K562 (cell line): Measurements from ENCODE around the gene ROBO1. TPM values are rescaled to one million over a fixed set of nuclear protein-coding genes. Genes with fewer than 3 reads are reported as not detected.

Source experiments
- ATAC-seq: fragments of 200-7000 bp; cut with Tn5 transposase; 3 replicates; pipeline ENCODE4 v1.9.1; 2020; ENCODE audit warnings: moderate library complexity
- BruUV-seq: library from RNA; stranded (reverse); fragments of 400-500 nt; replicated peaks from 2 replicates; lab custom pipeline; 2021; lab: Mats Ljungman, UMichigan
- CTCF ChIA-PET: fragments of 300-600 bp; formaldehyde crosslinking; extraction: SDS; loops from one replicate; lab custom pipeline; 2021; ENCODE audit warnings: low intra/inter-chr PET ratio; lab: Yijun Ruan, JAX
- POLR2A ChIA-PET: fragments of 300-600, 350-650 bp; sonication (Branson Sonifier 250); formaldehyde crosslinking; extraction: SDS; loops from one replicate; lab custom pipeline; 2021; ENCODE audit warnings: antibody characterized with exemption, inconsistent platforms; lab: Yijun Ruan, JAX
- DNase-seq, 4 experiments: peaks; one replicate each; pipeline versions ENCODE4 v3.0.0 to v3.0.0-alpha.2; 2011 to 2018; ENCODE audit warnings: low spot score in 3 of 4, mixed read lengths in 3 of 4; ENCODE audit errors: extremely low read depth in 1 of 4
- FAIRE-seq: peaks from 2 replicates; lab custom pipeline; 2011; peaks lifted over from hg19 to GRCh38; lab: Jason Lieb, UNC
- H2AFZ ChIP-seq: 2 replicates; pipeline ENCODE4 v1.6.0; 2011; ENCODE audit warnings: low read depth, low read length, control low read depth, inconsistent platforms
- H3K27ac ChIP-seq: fragments of 200-600 bp; 3 replicates; pipeline ENCODE4 v1.8.0; 2011; ENCODE audit warnings: low read depth, mild to moderate bottlenecking, control low read depth, inconsistent platforms, low read length, moderate library complexity, mixed read lengths; ENCODE audit errors: extremely low read depth
- H3K27me3 ChIP-seq, 2 experiments: fragments of 300-600 bp in 1 of 2; 2 replicates in 1 of 2; 3 replicates in 1 of 2; pipeline versions ENCODE4 v1.6.0 to v1.8.0; 2011; ENCODE audit warnings: inconsistent platforms in 2 of 2, low read length in 2 of 2, mild to moderate bottlenecking in 1 of 2, mixed read lengths in 1 of 2, moderate library complexity in 1 of 2; ENCODE audit not compliant: control insufficient read depth in 2 of 2, insufficient read depth in 2 of 2
- H3K36me3 ChIP-seq: fragments of 300-600 bp; 3 replicates; pipeline ENCODE4 v1.8.0; 2011; ENCODE audit warnings: mild to moderate bottlenecking, low read length, inconsistent platforms; ENCODE audit not compliant: control insufficient read depth, insufficient read depth
- H3K4me1 ChIP-seq, 2 experiments: fragments of 200-600 bp in 1 of 2; replicated peaks in 1 of 2; 2 replicates in 1 of 2; 3 replicates in 1 of 2; pipeline versions ENCODE4 v1.5.1 to v1.8.0; 2011; ENCODE audit warnings: inconsistent platforms in 2 of 2, low read length in 2 of 2, mild to moderate bottlenecking in 1 of 2, mixed read lengths in 1 of 2, moderate library complexity in 1 of 2; ENCODE audit not compliant: control insufficient read depth in 2 of 2, insufficient read depth in 2 of 2
- H3K4me2 ChIP-seq: 2 replicates; pipeline ENCODE4 v1.6.1; 2011; ENCODE audit warnings: low read length, control low read depth, inconsistent platforms, mixed read lengths; ENCODE audit not compliant: insufficient read depth
- H3K4me3 ChIP-seq: fragments of 200-600 bp; sonication (generic), shearing (Covaris generic); 2 replicates; pipeline ENCODE4 v1.5.1; 2016; ENCODE audit warnings: control low read depth, inconsistent platforms
- H3K79me2 ChIP-seq: fragments of 200-600 bp; 3 replicates; pipeline ENCODE4 v1.8.0; 2011; ENCODE audit warnings: low read length, inconsistent platforms; ENCODE audit not compliant: control insufficient read depth, insufficient read depth
- H3K9ac ChIP-seq, 2 experiments: 2 replicates each; pipeline versions ENCODE4 v1.6.0 to v1.6.1; 2011; ENCODE audit warnings: low read depth in 2 of 2, low read length in 2 of 2, control low read depth in 1 of 2, inconsistent platforms in 1 of 2, mild to moderate bottlenecking in 1 of 2, mixed read lengths in 1 of 2; ENCODE audit not compliant: insufficient read depth in 1 of 2
- H3K9me1 ChIP-seq: one replicate; pipeline ENCODE4 v1.6.0; 2011; ENCODE audit warnings: inconsistent platforms, mild to moderate bottlenecking, low read length, moderate library complexity; ENCODE audit not compliant: control insufficient read depth, insufficient read depth
- H3K9me3 ChIP-seq: replicated peaks from 2 replicates; pipeline ENCODE4 v1.5.1; 2011; ENCODE audit warnings: low read depth, low read length, inconsistent platforms; ENCODE audit not compliant: control insufficient read depth, insufficient read depth
- H4K20me1 ChIP-seq: replicated peaks from 2 replicates; pipeline ENCODE4 v1.6.1; 2011; ENCODE audit warnings: low read length, inconsistent platforms, mixed read lengths; ENCODE audit not compliant: control insufficient read depth, insufficient read depth
- CC2D1A ChIP-seq: fragments of 450-650 bp; IDR thresholded peaks from 2 replicates; pipeline ENCODE4 v1.6.1; 2017; ENCODE audit warnings: mild to moderate bottlenecking
- CREBBP ChIP-seq: IDR thresholded peaks from one replicate; pipeline ENCODE4 v1.6.1; 2012; ENCODE audit warnings: low read depth, mild to moderate bottlenecking, control low read depth, inconsistent platforms, low read length
- DIDO1 ChIP-seq: fragments of 450-650 bp; IDR thresholded peaks from 2 replicates; pipeline ENCODE4 v1.6.1; 2016; ENCODE audit warnings: low read depth, missing biosample characterization, missing genetic modification characterization
- DPF2 ChIP-seq: fragments of 450-650 bp; IDR thresholded peaks from 2 replicates; pipeline ENCODE4 v1.6.1; 2016
- ELF1 ChIP-seq: fragments of 200-800 bp; sonication (Bioruptor generic); IDR thresholded peaks from 2 replicates; pipeline ENCODE4 v1.6.1; 2016; ENCODE audit warnings: missing genetic modification characterization, missing compliant biosample characterization
- NR2F6 ChIP-seq: fragments of 450-650 bp; formaldehyde crosslinking; IDR thresholded peaks from 2 replicates; pipeline ENCODE4 v1.4.0; 2020; ENCODE audit warnings: mild to moderate bottlenecking
- NR3C1 ChIP-seq: sonication (generic); formaldehyde crosslinking; IDR thresholded peaks from 2 replicates; pipeline ENCODE4 v1.8.1; 2022; ENCODE audit warnings: missing genetic modification reagents
- RBM15 ChIP-seq: fragments of 200-400 bp; formaldehyde crosslinking; IDR thresholded peaks from 2 replicates; pipeline ENCODE4 v1.6.1; 2018; ENCODE audit warnings: mild to moderate bottlenecking, low read length, moderate library complexity; ENCODE audit not compliant: insufficient read depth
- RFX5 ChIP-seq: IDR thresholded peaks from 2 replicates; pipeline ENCODE4 v1.6.1; 2011; ENCODE audit warnings: low read depth, mild to moderate bottlenecking, improper control_type of control experiment, low read length
- ZNF134 ChIP-seq: fragments of 250-450 bp; sonication (Bioruptor Pico); conservative IDR thresholded peaks from 2 replicates; pipeline ENCODE4 v1.4.0; 2020
- ZNF75A ChIP-seq: fragments of 450-650 bp; formaldehyde crosslinking; IDR thresholded peaks from 2 replicates; pipeline ENCODE4 v1.4.0; 2020; ENCODE audit warnings: mild to moderate bottlenecking
- WGBS: fragments of 100-300 bp; shearing (Covaris generic); methylation state at CpG from one replicate; pipeline ENCODE4 v1.1.6; 2016; ENCODE audit warnings: low coverage, mixed read lengths; ENCODE audit not compliant: insufficient coverage; ENCODE audit errors: missing lambda C conversion rate; 5-methylcytosine and 5-hydroxymethylcytosine counted together
- in situ Hi-C: fragments of 300-500 bp; cut with MboI; formaldehyde crosslinking; loops from 4 replicates; pipeline ENCODE4 v1.15.0; 2018; ENCODE audit warnings: inconsistent platforms, mixed read lengths
- intact Hi-C: fragments of 100-400 bp; cut with micrococcal nuclease; formaldehyde crosslinking; loops from 2 replicates; pipeline ENCODE4 v1.14.2; 2022
- polyA plus RNA-seq, 8 experiments: library from polyadenylated mRNA; depleted of rRNA in 4 of 8; stranded (reverse) in 5 of 8; unstranded in 3 of 8; fragments of >200 nt; fragmentation: Nextera tagmentation in 2 of 8; fragmentation: Illumina TruSeq in 1 of 8; extraction: Ambion mirVana in 2 of 8; extraction: Trizol in 1 of 8; gene quantifications; 2 replicates each; pipeline versions ENCODE4 v1.2.1 to v1.2.3, GENCODE V29; 2011 to 2014; ENCODE audit warnings: inconsistent platforms in 1 of 8, missing spikeins in 1 of 8
- total RNA-seq, 7 experiments: library from RNA; depleted of rRNA in 6 of 7; stranded (reverse); fragments of >200 nt in 6 of 7; fragmentation: Illumina TruSeq in 2 of 7; extraction: Trizol in 2 of 7; gene quantifications; 2 replicates each; pipeline versions ENCODE4 v1.2.1 to v1.2.3, GENCODE V29; 2011 to 2021; ENCODE audit warnings: low replicate concordance in 1 of 7
- TF ChIP-seq, protein P1 (sequence below): fragments of 250-450 bp; sonication (Bioruptor Pico); IDR thresholded peaks from 2 replicates; pipeline ENCODE4 v1.5.0; 2020; ENCODE audit warnings: mild to moderate bottlenecking
- TF ChIP-seq, protein P2 (sequence below), 2 experiments: IDR thresholded peaks in 1 of 2; conservative IDR thresholded peaks in 1 of 2; 2 replicates each; pipeline ENCODE4 v1.6.1; 2016; ENCODE audit warnings: low read depth in 2 of 2, mild to moderate bottlenecking in 1 of 2, missing compliant biosample characterization in 1 of 2, missing genetic modification characterization in 1 of 2, moderate library complexity in 1 of 2
- TF ChIP-seq, protein P3 (sequence below): fragments of 250-450 bp; sonication (Bioruptor Pico); IDR thresholded peaks from 2 replicates; pipeline ENCODE4 v1.8.0; 2022; ENCODE audit warnings: moderate library complexity, mild to moderate bottlenecking, inconsistent platforms

ROBO1 gene
- total and polyA plus RNA-seq, 9 of the 15 experiments (the other 6 are each of a cell fraction or from before 2014, with no cell fraction given) = 0.01 to 0.53 (median 0.17) TPM; not detected in 5

DNA sequence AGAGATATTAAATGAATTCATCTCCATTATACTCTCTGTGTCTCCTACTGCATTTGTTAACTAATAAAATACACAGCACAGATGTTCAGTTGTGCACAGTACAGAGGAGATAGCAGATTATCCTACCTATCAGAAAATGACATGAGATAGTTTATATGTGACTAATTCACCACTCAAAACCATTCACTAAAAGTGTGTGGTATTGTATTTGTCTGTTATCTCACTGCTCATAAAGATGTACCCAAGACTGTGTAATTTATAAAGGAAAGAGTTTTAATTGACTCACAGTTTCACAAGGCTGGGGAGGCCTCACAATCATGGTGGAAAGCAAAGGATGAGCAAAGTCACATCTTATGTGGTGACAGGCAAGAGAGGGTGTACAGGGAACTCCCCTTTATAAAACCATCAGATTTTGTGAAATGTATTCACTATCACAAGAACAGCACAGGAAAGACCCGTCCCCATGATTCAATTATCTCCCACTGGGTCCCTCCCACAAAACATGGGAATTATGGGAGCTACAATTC, 936.3 kb downstream of the ROBO1 start:
- BruUV-seq = no TSS peak
- in situ Hi-C loops = no loop called here
- Histone ChIP-seq H3K9ac (no peak overlapping the region), H3K9me1 (no peaks in the 10 kb centered on the region), H4K20me1 (no peaks in the 10 kb centered on the region), H3K4me1 (no peaks in the 10 kb centered on the region), H3K36me3 (no peaks in the 10 kb centered on the region), H3K9me3 (no peaks in the 10 kb centered on the region), H3K79me2 (no peaks in the 10 kb centered on the region), H3K27me3 (no peaks in the 10 kb centered on the region), H3K27ac (no peak overlapping the region), H3K4me2 (no peak overlapping the region), H2AFZ (no peak overlapping the region), H3K4me3 (no peak overlapping the region)
- POLR2A ChIA-PET = no interaction called here
- 0% methylated on average over 1 of the region's 1 CpG for WGBS
- intact Hi-C loops = no loop called here
- DNase-seq = no peak
- FAIRE-seq = no peak
- TF ChIP-seq, protein P1, sequence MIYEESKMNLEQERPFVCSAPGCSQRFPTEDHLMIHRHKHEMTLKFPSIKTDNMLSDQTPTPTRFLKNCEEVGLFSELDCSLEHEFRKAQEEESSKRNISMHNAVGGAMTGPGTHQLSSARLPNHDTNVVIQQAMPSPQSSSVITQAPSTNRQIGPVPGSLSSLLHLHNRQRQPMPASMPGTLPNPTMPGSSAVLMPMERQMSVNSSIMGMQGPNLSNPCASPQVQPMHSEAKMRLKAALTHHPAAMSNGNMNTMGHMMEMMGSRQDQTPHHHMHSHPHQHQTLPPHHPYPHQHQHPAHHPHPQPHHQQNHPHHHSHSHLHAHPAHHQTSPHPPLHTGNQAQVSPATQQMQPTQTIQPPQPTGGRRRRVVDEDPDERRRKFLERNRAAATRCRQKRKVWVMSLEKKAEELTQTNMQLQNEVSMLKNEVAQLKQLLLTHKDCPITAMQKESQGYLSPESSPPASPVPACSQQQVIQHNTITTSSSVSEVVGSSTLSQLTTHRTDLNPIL = no peak
- TF ChIP-seq ZNF134 (CRISPR knock-in tag) (no peak), RFX5 (no peak), ZNF75A (CRISPR knock-in tag) (no peak), DPF2 (no peak), CREBBP (no peak), NR2F6 (CRISPR knock-in tag) (no peak), CC2D1A (no peak), DIDO1 (tag) (no peak), ELF1 (tag) (no peak), NR3C1 (CRISPR knock-in tag) (no peak), RBM15 (no peak)
- TF ChIP-seq, protein P2, sequence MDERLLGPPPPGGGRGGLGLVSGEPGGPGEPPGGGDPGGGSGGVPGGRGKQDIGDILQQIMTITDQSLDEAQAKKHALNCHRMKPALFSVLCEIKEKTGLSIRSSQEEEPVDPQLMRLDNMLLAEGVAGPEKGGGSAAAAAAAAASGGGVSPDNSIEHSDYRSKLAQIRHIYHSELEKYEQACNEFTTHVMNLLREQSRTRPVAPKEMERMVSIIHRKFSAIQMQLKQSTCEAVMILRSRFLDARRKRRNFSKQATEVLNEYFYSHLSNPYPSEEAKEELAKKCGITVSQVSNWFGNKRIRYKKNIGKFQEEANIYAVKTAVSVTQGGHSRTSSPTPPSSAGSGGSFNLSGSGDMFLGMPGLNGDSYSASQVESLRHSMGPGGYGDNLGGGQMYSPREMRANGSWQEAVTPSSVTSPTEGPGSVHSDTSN (CRISPR knock-in tag; IDR thresholded peaks at IDR 0.05; ENCODE audit: low read depth) = no peak
- TF ChIP-seq, protein P2 (tag; conservative IDR thresholded peaks at IDR 0.05; ENCODE audit: low read depth) = no peak
- TF ChIP-seq, protein P3, sequence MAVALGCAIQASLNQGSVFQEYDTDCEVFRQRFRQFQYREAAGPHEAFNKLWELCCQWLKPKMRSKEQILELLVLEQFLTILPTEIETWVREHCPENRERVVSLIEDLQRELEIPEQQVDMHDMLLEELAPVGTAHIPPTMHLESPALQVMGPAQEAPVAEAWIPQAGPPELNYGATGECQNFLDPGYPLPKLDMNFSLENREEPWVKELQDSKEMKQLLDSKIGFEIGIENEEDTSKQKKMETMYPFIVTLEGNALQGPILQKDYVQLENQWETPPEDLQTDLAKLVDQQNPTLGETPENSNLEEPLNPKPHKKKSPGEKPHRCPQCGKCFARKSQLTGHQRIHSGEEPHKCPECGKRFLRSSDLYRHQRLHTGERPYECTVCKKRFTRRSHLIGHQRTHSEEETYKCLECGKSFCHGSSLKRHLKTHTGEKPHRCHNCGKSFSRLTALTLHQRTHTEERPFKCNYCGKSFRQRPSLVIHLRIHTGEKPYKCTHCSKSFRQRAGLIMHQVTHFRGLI = no peak
- CTCF ChIA-PET = no interaction called here
- ATAC-seq = no peak
